Fibroblast of mammary gland (primary cell): Measurements from ENCODE around the gene PCTP.

Experiments used
- DNase-seq: peaks from one replicate; pipeline ENCODE4 v3.0.0-alpha.2; 2010; ENCODE audit warnings: low read depth
- H3K4me3 ChIP-seq: 2 replicates; pipeline ENCODE4 v1.5.1; 2011; ENCODE audit warnings: low read depth, mild to moderate bottlenecking, low read length, moderate library complexity; ENCODE audit not compliant: control insufficient read depth
- CTCF ChIP-seq: conservative IDR thresholded peaks from 2 replicates; pipeline ENCODE4 v1.5.1; 2011; ENCODE audit warnings: low read depth, low read length, inconsistent platforms; ENCODE audit not compliant: control insufficient read depth, insufficient read depth

PCTP gene

DNA sequence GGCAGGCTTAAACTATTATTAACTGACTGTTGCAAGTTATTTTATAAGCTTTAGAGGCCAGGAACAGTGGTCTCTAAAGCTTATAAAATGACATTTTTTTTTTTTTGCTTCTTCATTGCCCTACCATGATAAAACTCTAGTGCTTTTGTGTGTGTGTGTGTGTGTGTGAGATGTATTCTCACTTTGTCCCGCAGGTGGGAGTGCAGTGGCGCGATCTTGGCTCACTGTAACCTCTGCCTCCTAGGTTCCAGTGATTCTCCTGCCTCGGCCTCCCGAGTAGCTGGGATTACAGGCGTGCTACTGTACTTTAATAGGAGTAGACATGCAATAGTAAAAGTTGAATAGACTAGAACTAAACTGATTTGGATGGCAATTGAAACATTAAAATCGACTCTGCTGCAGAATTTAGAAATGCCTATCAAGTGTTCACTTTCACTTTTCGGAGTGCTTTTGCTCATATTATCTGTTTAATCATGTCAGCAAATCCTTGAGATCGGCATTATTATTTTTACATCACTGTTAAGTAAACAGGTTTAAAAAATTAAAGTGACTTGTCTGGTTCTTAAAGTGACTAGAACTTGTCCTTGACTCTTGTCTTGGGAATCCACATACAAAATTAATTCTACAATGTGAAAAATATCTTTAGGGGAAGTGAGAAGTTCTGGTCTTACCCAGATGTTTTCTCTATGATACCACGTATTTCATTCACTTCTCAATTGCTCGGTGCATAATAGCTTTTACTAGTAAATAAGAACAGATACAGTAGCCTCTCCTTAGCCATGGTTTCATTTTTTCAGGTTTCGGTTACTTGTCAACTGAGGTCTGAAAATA, 8.4 kb upstream of the PCTP start:
- no peak overlapping the region for H3K4me3 ChIP-seq
- TF ChIP-seq CTCF: no peak
- no peak for DNase-seq

GRCh38 chr17:55743103-55743679, 7.7 kb upstream of the PCTP start:
- no peak for TF ChIP-seq CTCF
- H3K4me3 ChIP-seq: no peak overlapping the region
- DNase-seq: peak; percentile 28

GRCh38 chr17:55745258-55745657, 5.6 kb upstream of the PCTP start:
- no peak for DNase-seq

GRCh38 chr17:55746466-55746865, 4.4 kb upstream of the PCTP start:
- no peak overlapping the region for H3K4me3 ChIP-seq
- no peak for DNase-seq
- TF ChIP-seq CTCF: no peak

More at GRCh38 chr17:55745258-55745657, 5.6 kb upstream of the PCTP start:
- no peak overlapping the region for H3K4me3 ChIP-seq
- no peak for TF ChIP-seq CTCF

- no peak for TF ChIP-seq CTCF
- no peak overlapping the region for H3K4me3 ChIP-seq
- no peak for DNase-seq
Measured at GRCh38 chr17:55747209-55747608, 3.6 kb upstream of the PCTP start.

DNA sequence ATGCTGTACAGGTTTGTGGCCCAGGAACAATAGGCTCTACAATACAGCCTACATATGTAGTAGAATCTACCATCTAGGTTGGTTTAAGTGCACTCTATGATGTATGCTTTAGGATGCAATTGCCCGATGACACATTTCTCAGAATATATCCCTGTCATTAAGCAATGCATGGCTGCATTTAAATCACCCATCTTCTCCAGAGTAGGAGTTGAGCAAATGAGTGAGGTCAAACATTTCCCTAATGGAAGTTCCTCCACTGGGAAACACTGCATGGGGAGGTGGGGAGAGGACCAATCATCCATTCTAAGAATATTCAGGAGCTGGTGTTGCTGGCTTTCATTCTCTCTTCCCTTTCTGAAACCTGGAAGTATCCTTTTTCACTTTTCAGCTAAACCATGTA, 2.0 kb upstream of the PCTP start:
- no peak overlapping the region for H3K4me3 ChIP-seq
- no peak for TF ChIP-seq CTCF
- DNase-seq: no peak

DNA sequence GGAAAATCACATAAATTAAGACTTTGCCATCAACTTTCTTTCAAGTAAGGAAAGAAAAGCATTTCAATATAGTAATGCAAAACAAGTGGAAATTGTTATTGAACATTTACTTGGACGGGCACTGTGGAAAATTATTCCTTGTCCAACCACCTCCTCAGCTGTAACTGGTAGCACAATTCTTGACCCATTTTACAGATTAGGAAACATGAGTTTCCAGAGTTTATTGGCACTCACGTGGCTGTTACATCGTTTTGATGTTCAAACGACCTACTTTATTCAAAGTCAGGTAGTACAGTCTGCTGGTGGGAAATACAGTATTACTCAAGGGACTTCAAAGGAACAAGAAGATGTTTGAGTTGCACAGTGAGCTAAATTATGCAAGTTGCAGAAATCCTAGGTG, 866 bp upstream of the PCTP start:
- no peak for DNase-seq
- no peak overlapping the region for H3K4me3 ChIP-seq
- no peak for TF ChIP-seq CTCF
